Measurements from ENCODE around the gene LILRB5.

Gene LILRB5

DNA sequence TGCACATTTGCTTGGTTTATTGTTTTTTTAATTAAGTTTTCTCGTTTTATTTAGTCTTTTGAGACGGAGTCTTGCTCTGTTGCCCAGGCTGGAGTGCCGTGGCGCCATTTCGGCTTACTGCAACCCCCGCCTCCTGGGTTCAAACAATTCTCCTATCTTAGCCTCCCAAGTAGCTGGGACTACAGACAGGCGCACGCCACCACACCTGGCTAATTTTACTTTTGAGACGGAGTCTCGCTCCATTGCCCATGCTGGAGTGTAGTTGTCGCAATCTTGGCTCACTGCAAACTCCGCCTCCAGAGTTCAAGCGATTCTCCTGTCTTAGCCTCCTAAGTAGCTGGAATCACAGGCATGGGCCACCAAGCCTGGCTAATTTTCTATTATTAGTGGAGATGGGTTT is 55.1 kb downstream of the LILRB5 start:
- in situ Hi-C loops (cut with HindIII; ENCODE audit: low pct_ligation_motif_present, low sequenced_read_pairs), result no loop called here
- Histone ChIP-seq H3K4me3 (ENCODE audit: low read depth, low read length) (peak overlapping the region; percentile 73), H3K27ac (no peak overlapping the region), H3K27me3 (replicated peaks) (no peaks in the 10 kb centered on the region), H3K36me3 (replicated peaks) (peaks cover 59% of the 10 kb centered on the region)
- DNase-seq, result no peak
- TF ChIP-seq, protein P1, sequence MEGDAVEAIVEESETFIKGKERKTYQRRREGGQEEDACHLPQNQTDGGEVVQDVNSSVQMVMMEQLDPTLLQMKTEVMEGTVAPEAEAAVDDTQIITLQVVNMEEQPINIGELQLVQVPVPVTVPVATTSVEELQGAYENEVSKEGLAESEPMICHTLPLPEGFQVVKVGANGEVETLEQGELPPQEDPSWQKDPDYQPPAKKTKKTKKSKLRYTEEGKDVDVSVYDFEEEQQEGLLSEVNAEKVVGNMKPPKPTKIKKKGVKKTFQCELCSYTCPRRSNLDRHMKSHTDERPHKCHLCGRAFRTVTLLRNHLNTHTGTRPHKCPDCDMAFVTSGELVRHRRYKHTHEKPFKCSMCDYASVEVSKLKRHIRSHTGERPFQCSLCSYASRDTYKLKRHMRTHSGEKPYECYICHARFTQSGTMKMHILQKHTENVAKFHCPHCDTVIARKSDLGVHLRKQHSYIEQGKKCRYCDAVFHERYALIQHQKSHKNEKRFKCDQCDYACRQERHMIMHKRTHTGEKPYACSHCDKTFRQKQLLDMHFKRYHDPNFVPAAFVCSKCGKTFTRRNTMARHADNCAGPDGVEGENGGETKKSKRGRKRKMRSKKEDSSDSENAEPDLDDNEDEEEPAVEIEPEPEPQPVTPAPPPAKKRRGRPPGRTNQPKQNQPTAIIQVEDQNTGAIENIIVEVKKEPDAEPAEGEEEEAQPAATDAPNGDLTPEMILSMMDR (IDR thresholded peaks at IDR 0.05; ENCODE audit: low read depth, low read length, missing control alignments), result no peak

DNA sequence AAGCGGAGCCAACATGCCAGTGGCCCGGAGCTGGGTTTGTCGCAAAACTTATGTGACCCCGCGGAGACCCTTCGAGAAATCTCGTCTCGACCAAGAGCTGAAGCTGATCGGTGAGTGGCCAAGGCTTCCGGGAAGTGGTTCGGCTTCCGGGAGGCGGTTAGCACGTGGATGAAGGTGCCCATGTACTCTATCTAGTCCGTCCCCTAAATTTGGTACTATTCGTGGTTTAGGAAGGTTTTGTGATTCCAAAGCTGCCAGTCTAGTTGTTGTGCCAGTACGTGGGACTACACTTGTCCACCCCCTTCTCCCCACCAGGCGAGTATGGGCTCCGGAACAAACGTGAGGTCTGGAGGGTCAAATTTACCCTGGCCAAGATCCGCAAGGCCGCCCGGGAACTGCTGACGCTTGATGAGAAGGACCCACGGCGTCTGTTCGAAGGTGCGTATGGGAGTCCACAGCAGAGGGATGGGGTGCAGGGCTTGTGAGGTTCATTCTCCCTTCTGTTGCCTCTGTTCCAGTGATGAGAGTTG is 55.8 kb downstream of the LILRB5 start:
- TF ChIP-seq, protein P1 (IDR thresholded peaks at IDR 0.05; ENCODE audit: low read depth, low read length, missing control alignments), result no peak

More for the DNA sequence above, 55.8 kb downstream of the LILRB5 start:
- Histone ChIP-seq H3K4me3 (ENCODE audit: low read depth, low read length) (peak overlapping the region; percentile 73), H3K27me3 (replicated peaks) (no peaks in the 10 kb centered on the region), H3K27ac (peak overlapping the region; percentile 95), H3K36me3 (replicated peaks) (peaks cover 52% of the 10 kb centered on the region)
- in situ Hi-C loops (cut with HindIII; ENCODE audit: low pct_ligation_motif_present, low sequenced_read_pairs), result no loop called here
- no peak for DNase-seq
